Posterior cingulate gyrus (tissue), 11 donors: ENCODE results near the gene TGM6.

Source experiments
- DNase-seq, 10 donors: peaks; one replicate each; pipeline versions ENCODE4 v3.0.0 to v3.0.0-alpha.2; 2020 to 2021; ENCODE audit warnings: mixed read lengths in 3 of 10
- intact Hi-C: fragments of 100-400 bp; cut with DNase I; formaldehyde crosslinking; loops from one replicate; pipeline ENCODE4 v1.15.1; 2023

TGM6 gene

DNA sequence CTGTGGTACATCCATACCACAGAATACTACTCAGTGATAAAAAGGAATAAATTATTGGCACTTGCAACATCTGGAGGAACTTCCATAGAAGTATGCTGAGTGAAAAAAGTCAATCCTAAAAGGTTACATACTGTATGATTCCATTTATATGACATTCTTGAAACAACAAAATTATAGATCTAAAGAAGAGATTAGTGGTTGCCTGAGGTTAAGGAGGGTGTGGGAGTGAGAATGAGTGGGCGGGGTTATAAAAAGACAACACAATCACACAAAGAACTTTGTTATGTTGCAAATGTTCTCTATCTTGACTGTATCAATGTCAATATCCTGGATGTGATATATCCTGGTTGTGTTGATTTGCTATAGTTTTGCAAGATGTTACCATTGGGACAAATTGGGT lies 68.7 kb downstream of the TGM6 start:
- intact Hi-C loops = no loop called here
- no peak for DNase-seq

DNA sequence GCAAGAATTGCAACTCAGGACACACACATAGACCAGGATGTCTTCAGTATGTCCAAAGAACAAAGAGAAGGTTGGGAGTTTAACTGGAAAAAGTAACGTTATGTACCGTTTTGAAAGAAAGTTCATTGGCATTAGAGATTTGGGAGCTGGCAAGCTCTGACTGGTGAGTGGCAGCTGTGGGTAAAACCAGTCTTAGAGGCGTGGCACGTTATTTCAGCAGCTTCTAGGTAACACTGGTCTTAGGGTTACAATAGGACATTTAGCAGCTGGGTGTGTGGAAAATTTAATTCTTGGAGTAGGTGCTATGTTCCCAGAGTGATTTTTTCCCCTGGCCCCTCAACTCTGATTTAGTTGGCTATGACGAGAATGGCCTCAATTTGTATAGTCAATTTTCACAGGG lies 70.7 kb downstream of the TGM6 start:
- intact Hi-C loops = loop anchor here (5.0 to 10.0 kb wide), 2 partner anchors 484 to 687 kb away; no protein-coding TSS in a partner anchor
- DNase-seq = no peak

GRCh38 chr20:2451939-2452732 lies 71.4 kb downstream of the TGM6 start:
- peak; percentile 56 to 94 (median 80) for DNase-seq

DNA sequence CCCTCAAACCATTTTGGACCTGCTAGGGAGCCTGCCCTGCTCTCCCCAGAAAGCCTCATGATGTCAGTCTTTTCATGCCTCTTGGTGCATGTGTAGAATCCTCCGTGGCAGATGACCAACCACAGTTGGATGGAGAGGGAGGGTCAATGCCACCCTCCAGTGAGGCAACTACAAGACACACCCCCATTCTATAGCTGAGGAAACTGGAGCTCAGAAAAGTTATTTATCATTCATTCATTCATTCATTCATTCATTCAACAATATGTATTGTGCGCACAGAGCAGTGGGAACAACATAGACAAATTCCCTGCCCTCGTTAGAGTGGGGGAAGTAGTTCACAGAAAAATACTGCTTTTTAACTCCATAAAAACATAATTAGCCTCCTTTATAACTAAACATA lies 73.1 kb downstream of the TGM6 start:
- DNase-seq = no peak
- intact Hi-C loops = loop anchor here (1.0 to 10.0 kb wide), 3 partner anchors 246 to 689 kb away; no protein-coding TSS in a partner anchor

More at GRCh38 chr20:2451939-2452732, 71.4 kb downstream of the TGM6 start:
- intact Hi-C loops = loop anchor here (1.0 to 10.0 kb wide), 3 partner anchors 102 to 687 kb away; no protein-coding TSS in a partner anchor

DNA sequence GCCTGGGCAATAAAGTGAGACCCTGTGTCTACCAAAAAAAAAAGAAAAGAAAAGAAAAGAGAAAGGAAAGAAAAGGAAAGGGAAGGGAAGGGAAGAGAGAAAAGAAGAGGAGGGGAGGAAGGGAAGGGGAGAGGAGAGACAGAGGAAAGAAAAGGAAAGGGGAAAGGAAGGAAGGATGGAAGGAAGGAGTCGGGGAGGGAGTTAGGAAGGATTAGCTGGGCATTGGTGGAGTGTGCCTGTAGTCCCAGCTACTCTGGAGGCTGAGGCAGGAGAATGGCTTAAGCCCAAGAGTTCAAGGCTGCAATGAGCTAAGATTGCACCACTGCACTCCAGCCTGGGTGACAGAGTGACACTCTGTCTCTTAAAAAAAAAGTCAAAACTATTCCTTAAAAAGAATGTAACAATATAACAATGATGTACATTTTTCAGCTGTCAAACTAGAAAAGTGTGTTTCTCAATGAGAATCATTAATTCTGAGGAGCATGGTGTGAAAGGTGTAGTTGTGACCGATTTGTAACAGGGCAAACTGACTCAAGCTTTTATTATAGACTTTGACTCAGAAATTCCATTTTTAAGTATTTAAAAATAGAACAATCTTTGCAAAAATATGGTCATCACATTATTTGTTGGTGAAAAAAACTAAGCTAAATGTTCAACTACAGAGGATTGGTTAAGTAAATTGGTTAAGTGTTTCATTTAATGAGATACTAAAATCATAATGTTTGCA lies 75.2 kb downstream of the TGM6 start:
- no peak for DNase-seq
- intact Hi-C loops = loop anchor here (10.0 kb wide), 1 partner anchor 691 kb away; no protein-coding TSS in a partner anchor

DNA sequence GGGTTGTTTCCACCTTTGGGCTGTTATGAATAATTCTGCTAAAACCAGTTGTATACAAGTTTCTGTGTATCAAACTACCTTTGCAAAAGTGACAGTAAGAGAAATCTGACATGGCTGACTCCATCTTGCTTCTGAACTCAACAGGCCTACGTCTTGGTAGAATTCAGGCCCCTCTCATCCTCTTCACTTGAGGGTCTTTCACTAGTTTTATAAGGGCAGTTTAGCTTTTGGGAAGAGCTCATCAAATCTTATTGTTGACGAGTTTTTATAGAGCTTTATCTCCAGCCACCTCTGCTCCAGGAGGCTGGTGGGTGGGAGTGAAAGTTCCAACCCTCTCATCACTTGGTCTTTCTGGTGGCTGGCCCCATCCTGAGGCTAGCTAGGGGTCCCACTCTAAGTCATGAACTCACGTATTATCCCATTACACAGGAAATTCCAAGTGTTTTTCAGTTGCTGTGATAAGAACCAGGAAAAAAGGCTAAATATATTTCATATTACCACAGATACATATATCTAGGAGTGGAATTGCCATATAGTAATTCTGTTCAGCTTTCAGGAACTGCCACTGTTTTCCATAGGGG lies 78.3 kb downstream of the TGM6 start:
- DNase-seq = no peak
- intact Hi-C loops = loop anchor here (10.0 kb wide), 1 partner anchor 694 kb away; no protein-coding TSS in a partner anchor

- no peak for DNase-seq
- intact Hi-C loops = loop anchor here (10.0 kb wide), 1 partner anchor 695 kb away; no protein-coding TSS in a partner anchor
These were observed 79.5 kb downstream of the TGM6 start for GRCh38 chr20:2459981-2460751.

DNA sequence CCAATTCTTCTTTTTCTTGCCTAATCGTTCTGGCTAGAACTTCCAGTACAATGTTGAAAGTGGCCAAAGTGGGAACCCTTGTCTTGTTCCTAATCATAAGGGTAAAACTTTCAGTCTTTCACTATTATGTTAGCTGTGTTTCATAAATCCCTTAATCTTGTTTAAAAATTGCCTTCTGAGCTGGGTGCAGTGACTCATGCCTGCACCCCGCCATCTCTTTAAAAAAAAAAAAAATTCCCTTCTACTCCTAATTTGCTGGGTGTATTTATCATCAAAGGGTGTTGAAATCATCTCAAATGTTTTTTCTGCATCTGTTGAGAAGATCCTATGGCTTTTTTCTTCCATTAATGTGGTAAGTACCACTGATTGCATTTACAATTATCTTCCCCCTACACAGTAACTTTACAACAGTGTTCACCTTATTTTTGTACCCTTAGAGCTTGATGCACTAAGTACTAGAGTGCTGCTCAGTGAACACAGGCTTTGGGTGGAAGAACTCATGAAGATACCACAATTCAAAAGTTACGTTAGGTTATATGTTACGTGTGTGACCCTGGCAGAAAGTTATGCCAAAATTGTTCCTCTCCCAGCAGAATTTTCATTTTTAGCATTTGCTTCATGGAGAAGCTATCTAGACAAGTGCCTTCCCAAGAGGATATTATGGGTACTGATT lies 80.2 kb downstream of the TGM6 start:
- intact Hi-C loops = no loop called here
- DNase-seq = no peak

DNA sequence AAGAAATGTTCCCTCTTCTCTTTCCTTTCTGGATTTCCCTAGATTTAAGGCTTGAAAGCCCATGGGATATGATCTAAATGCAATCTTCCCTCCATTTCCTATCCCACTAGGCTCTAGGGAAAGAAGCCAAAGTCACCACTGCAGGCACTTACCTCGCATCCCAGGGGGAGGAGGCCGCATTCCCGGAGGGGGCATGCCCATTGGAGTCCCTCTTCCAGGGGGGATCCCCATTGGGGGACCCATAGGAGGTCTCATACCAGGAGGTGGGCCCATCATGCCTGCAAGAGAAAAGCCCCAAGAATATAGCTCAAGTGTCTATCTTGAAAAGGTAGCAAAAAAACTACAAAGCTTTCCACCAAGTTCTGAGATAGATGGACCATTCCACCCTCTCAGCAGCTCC lies 81.8 kb downstream of the TGM6 start:
- no peak for DNase-seq
- intact Hi-C loops = no loop called here

DNA sequence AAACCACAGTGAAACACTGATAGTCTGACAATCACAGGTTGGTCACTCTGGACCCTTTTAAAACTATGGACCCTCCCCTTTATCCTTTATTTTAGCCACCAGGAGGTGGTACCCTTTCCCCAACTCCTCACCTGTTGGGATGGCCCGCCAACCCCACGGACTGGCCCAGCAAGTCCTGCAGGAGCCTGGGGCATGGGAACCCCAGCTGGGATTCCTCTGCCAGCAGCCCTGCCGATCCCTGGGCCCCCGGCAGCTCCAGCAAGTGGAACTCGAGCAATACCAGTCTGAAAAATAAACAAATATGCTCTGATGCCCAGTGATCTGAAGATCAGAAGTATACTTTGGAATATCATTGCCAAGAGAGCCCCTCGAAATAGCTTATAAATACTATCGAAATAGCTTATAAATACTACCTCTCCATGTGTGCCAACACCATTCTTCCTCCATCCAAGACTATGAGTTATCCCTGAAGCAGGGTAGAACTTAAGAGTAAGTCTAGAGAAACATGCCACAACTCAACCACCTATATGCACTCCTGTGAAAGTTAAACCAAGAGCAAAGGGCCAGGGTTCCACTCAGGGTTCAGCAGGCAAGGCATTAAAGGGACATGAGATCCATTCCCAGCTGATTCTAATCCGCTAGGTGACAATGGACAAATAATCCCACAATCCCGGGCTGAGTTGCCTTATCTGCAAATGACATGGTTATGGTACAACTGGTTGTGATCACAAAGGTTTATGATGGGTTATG lies 83.1 kb downstream of the TGM6 start:
- intact Hi-C loops = no loop called here

GRCh38 chr20:2465100-2465499 lies 84.4 kb downstream of the TGM6 start:
- intact Hi-C loops = no loop called here
- no peak for DNase-seq

More for the DNA sequence above, 83.1 kb downstream of the TGM6 start:
- DNase-seq = no peak

- intact Hi-C loops = no loop called here
- DNase-seq = no peak
These were observed 86.7 kb downstream of the TGM6 start for GRCh38 chr20:2467412-2467811.

- intact Hi-C loops = no loop called here
- peak in 1 of 10 donors; percentile 79 for DNase-seq
These were observed 88.1 kb downstream of the TGM6 start for GRCh38 chr20:2468581-2469407.

GRCh38 chr20:2469991-2470422 lies 89.3 kb downstream of the TGM6 start:
- intact Hi-C loops = loop anchor here (2.0 to 5.0 kb wide), 3 partner anchors 39 to 182 kb away; partner anchors contain the start of genes NOP56 and ZNF343
- peak in 6 of 10 donors; percentile 8 to 84 (median 57) for DNase-seq

GRCh38 chr20:2470423-2471193 lies 89.9 kb downstream of the TGM6 start, which contains the start of gene SNRPB:
SNRPB (minus strand) TSS chr20:2470789; CDS start chr20:2470690, 99 bp downstream.
- intact Hi-C loops = loop anchor here (2.0 to 5.0 kb wide), 3 partner anchors 38 to 182 kb away; partner anchors contain the start of genes NOP56 and ZNF343
- DNase-seq = peak; percentile 96 to 100 (median 98)

DNA sequence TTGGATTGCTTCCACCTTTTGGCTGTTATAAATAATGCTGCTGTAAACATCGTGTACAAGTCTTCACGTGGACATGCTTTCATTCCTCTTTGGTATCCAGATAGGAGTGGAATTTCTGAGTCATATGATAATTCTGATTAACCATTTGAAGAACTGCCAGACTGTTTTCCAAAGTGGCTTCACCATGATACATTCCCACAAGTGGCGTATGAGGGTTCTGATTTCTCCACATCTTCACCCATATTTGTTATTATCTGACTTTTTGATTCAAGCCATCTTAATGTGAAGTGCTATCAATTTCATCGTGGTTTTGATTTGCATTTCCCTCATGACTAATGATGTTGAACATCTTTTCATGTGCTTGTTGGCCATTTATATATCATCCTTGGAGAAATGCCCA lies 92.8 kb downstream of the TGM6 start:
- no peak for DNase-seq
- intact Hi-C loops = loop anchor here (5.0 kb wide), 2 partner anchors 49 to 179 kb away; partner anchors contain the start of gene NOP56
